Mononuclear cell (primary cell): ENCODE measurements around the gene HECA. TPM values are rescaled to one million over a fixed set of nuclear protein-coding genes. Genes with fewer than 3 reads are reported as not detected.
"Not testable (repeated sequence)": the region's sequence is repeated elsewhere in the genome, so short reads cannot be mapped to it uniquely, and the experiment has no call there.

ENCODE experiments used
- H3K27me3 ChIP-seq: 2 replicates; pipeline ENCODE4 v1.6.0; 2011; ENCODE audit warnings: low read length, control low read depth; ENCODE audit not compliant: insufficient read depth
- H3K4me1 ChIP-seq: 2 replicates; pipeline ENCODE4 v1.5.1; 2011; ENCODE audit warnings: mild to moderate bottlenecking, low read length, control low read depth; ENCODE audit not compliant: insufficient read depth
- H3K4me3 ChIP-seq: 2 replicates; pipeline ENCODE4 v1.5.1; 2011; ENCODE audit warnings: mild to moderate bottlenecking, low read length, moderate library complexity
- H3K9me3 ChIP-seq: 2 replicates; pipeline ENCODE4 v1.5.1; 2011; ENCODE audit warnings: low read depth, mild to moderate bottlenecking, control low read depth, low read length
- total RNA-seq: library from RNA; depleted of rRNA; stranded (reverse); fragments of >200 nt; gene quantifications from one replicate; pipeline ENCODE4 v1.2.3, GENCODE V29; 2012

HECA gene
- total RNA-seq, 1 donor = 200 TPM

- no peaks in the 10 kb centered on the region for H3K27me3 ChIP-seq
- no peaks in the 10 kb centered on the region for H3K9me3 ChIP-seq
- peaks cover 36% of the 10 kb centered on the region for H3K4me1 ChIP-seq
- no peak overlapping the region for H3K4me3 ChIP-seq
These were observed 7.9 kb upstream of the HECA start for GRCh38 chr6:139126931-139127330.

DNA sequence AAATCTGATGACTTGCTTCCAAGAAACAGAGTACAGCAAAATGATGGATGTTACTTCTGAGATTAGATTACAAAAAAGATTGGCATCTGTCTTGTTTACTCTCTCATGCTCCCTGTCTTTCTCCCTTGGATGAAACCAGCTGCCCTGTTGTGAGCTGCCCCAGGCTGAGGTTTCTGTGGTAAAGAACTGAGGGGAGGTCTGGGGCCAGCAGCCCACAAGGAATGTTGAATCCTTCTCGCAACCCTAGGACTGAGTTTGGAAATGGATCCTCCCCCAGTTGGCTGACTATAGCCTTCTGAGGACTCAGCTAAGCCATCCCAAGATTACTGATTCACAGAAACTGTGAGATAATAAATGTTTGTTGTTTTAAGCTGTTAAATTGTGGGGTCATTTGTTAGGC, 5.6 kb upstream of the HECA start:
- Histone ChIP-seq H3K27me3 (no peaks in the 10 kb centered on the region), H3K4me1 (peaks cover 59% of the 10 kb centered on the region), H3K9me3 (no peaks in the 10 kb centered on the region), H3K4me3 (no peak overlapping the region)

- Histone ChIP-seq H3K4me3 (no peak overlapping the region), H3K27me3 (no peaks in the 10 kb centered on the region), H3K4me1 (peaks cover 48% of the 10 kb centered on the region), H3K9me3 (no peaks in the 10 kb centered on the region)
These were observed 3.1 kb upstream of the HECA start for GRCh38 chr6:139131736-139132280.

- Histone ChIP-seq H3K27me3 (no peaks in the 10 kb centered on the region), H3K4me3 (no peak overlapping the region), H3K4me1 (peaks cover 58% of the 10 kb centered on the region), H3K9me3 (no peaks in the 10 kb centered on the region)
These were observed 1.4 kb upstream of the HECA start for GRCh38 chr6:139133262-139134063.

- H3K4me3 ChIP-seq = no peak overlapping the region
These were observed 850 bp upstream of the HECA start for GRCh38 chr6:139134064-139134395.

GRCh38 chr6:139135578-139136545, 982 bp downstream of the HECA start:
- H3K4me1 ChIP-seq = peaks cover 74% of the 10 kb centered on the region
- H3K27me3 ChIP-seq = no peaks in the 10 kb centered on the region
- H3K9me3 ChIP-seq = no peaks in the 10 kb centered on the region
- H3K4me3 ChIP-seq = peak overlapping the region; percentile 88

More at GRCh38 chr6:139134064-139134395, 850 bp upstream of the HECA start:
- H3K4me1 ChIP-seq = peaks cover 62% of the 10 kb centered on the region
- H3K9me3 ChIP-seq = no peaks in the 10 kb centered on the region
- no peaks in the 10 kb centered on the region for H3K27me3 ChIP-seq

DNA sequence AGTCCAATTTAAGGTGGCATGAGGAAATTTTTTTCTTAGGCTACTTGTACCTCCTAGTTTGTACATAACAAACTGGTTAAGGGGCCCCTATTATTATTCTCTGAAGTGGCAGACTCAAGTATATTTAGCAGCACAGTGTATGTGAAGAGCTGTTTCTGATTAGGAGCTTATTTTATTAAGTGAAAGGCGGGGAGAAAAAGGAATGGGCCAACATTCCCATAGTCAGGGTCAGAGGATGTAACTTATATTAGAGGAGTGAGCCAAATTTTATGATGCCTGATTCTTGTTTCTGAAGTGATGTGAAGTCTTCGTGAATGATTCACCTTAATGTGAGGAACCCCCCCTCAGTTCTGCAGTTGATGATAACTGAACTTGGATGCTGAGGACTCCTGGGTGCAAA, 2.8 kb downstream of the HECA start:
- Histone ChIP-seq H3K9me3 (no peaks in the 10 kb centered on the region), H3K4me3 (peak overlapping the region; percentile 88), H3K27me3 (no peaks in the 10 kb centered on the region), H3K4me1 (peaks cover 67% of the 10 kb centered on the region)

- H3K4me1 ChIP-seq = peaks cover 74% of the 10 kb centered on the region
- not testable (repeated sequence) for H3K4me3 ChIP-seq
These were observed 6.0 kb downstream of the HECA start for GRCh38 chr6:139140854-139141253.

DNA sequence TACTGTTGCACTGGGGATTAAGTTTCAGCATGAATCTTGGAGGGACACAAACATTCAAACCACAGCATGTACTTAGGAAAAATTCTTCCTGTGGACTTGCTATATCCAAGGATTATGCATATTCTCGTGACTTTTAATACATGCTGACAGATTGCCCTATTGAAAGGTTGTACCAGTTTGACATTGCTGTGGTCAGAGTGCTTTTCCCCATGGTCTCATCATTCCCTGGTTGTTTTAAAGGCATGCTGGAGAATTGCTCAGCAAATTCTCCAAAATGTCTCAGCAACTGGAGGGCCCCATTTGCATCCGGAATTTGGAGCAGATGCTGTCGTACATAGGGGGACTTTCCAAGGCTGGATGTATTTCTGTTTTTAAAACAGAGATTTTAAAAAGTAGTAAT, 7.4 kb downstream of the HECA start:
- Histone ChIP-seq H3K9me3 (no peaks in the 10 kb centered on the region), H3K27me3 (no peaks in the 10 kb centered on the region), H3K4me3 (no peak overlapping the region), H3K4me1 (peaks cover 76% of the 10 kb centered on the region)

More at GRCh38 chr6:139140854-139141253, 6.0 kb downstream of the HECA start:
- not testable (repeated sequence) for H3K27me3 ChIP-seq, H3K9me3 ChIP-seq

GRCh38 chr6:139143111-139143510, 8.2 kb downstream of the HECA start:
- H3K27me3 ChIP-seq = no peaks in the 10 kb centered on the region
- H3K9me3 ChIP-seq = no peaks in the 10 kb centered on the region
- H3K4me3 ChIP-seq = no peak overlapping the region
- peaks cover 75% of the 10 kb centered on the region for H3K4me1 ChIP-seq

DNA sequence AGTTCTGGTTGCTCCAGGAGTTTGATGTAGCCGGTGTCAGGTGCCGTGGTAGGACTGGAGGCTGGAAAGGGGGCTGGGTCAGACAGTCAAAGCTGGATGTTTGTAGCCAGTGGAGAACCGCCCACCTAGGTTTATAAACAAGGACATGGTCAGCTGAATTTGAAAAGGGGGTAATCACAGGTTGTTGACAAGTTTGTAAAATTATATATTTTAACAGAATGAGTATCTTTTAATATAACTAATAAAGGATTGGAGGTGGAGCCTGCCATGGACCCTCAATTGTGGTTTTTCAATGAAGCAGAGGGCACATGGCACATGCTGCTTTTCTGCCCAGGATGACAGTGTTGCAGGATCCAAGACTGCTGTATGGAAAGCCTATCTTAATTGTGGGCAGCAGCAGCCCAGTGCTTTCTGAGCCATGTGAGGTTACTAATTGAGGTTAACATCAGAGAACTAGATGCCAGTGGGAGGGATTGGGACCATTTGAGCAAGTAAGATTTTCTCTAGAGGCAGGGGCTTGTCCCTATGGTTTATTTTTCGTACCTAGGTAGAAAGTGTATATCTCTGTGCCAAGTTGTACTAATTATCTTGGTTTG, 9.7 kb downstream of the HECA start:
- H3K27me3 ChIP-seq = no peaks in the 10 kb centered on the region
- H3K4me1 ChIP-seq = peaks cover 77% of the 10 kb centered on the region

DNA sequence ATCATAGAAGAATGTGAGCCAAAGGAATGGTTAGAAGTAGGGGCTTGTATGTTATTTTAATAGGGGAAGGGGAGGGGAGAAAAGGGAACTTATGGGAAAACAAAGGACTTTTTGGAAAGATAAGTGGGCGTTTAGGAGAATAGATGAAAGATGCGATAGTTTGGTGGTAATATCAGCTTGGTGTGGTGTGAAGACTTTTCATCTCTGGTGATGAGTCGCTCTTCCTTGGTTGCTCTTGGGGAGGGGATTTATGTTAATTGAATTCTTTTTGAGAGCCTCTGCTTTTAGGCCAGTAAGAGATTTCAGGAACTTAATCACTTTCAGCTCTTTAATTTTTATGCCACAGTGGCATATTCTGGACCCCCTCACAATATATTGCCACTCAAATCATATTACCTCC, 10.8 kb downstream of the HECA start:
- no peak overlapping the region for H3K4me3 ChIP-seq
- no peaks in the 10 kb centered on the region for H3K9me3 ChIP-seq
- H3K27me3 ChIP-seq = no peaks in the 10 kb centered on the region
- H3K4me1 ChIP-seq = peaks cover 77% of the 10 kb centered on the region

More for the DNA sequence above, 9.7 kb downstream of the HECA start:
- no peaks in the 10 kb centered on the region for H3K9me3 ChIP-seq
- no peak overlapping the region for H3K4me3 ChIP-seq

- Histone ChIP-seq H3K4me1 (peaks cover 76% of the 10 kb centered on the region), H3K4me3 (no peak overlapping the region), H3K27me3 (no peaks in the 10 kb centered on the region), H3K9me3 (no peaks in the 10 kb centered on the region)
These were observed 11.4 kb downstream of the HECA start for GRCh38 chr6:139146317-139146726.

DNA sequence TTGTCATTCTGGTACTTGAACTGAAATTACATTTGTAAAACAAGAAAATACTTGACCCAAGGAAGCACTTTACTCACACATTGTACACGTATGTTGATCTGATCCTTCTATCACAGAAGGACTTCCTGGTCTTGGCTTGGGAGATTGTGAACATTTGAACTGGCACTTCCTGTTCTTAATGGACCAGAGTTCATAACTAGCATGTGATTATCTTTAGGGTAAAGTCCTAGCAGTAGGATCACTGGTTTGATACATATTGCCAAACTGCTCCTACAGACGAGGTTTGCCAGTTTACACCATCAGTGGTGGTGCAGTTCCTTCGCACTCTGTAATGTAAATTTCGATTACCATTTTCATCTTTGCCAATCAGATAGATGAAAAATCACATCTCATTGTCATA, 12.7 kb downstream of the HECA start:
- H3K9me3 ChIP-seq = no peaks in the 10 kb centered on the region
- no peaks in the 10 kb centered on the region for H3K27me3 ChIP-seq
- peaks cover 73% of the 10 kb centered on the region for H3K4me1 ChIP-seq
- H3K4me3 ChIP-seq = no peak overlapping the region
